Measurements from ENCODE around the gene ZDHHC14.

DNA sequence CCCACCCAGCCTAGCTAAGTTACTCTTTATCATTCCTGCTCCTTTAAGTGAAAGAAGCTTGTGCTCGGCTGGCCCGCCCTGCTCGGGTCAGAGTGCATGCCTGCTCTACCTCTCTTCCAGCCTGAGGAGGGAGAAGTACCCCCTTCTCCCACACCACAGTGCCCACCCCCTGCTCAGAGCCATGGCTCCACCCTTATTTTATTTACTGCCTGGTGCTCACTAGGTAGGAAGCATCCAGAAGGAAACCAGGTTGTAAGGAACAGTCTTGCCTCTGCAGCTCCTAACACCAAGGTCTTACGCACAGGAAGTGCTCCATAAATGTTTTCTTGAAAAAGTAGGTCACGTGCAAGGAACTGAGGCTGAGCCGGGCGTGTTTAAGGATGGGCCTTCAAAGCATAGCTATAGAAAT is 336.4 kb downstream of the ZDHHC14 start:
- no peak for TF ChIP-seq EZH2 (IDR thresholded peaks at IDR 0.05; ENCODE audit: borderline replicate concordance, low read length)
- TF ChIP-seq, protein P1, sequence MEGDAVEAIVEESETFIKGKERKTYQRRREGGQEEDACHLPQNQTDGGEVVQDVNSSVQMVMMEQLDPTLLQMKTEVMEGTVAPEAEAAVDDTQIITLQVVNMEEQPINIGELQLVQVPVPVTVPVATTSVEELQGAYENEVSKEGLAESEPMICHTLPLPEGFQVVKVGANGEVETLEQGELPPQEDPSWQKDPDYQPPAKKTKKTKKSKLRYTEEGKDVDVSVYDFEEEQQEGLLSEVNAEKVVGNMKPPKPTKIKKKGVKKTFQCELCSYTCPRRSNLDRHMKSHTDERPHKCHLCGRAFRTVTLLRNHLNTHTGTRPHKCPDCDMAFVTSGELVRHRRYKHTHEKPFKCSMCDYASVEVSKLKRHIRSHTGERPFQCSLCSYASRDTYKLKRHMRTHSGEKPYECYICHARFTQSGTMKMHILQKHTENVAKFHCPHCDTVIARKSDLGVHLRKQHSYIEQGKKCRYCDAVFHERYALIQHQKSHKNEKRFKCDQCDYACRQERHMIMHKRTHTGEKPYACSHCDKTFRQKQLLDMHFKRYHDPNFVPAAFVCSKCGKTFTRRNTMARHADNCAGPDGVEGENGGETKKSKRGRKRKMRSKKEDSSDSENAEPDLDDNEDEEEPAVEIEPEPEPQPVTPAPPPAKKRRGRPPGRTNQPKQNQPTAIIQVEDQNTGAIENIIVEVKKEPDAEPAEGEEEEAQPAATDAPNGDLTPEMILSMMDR (conservative IDR thresholded peaks at IDR 0.05 in 1 of 2, IDR thresholded peaks at IDR 0.05 in 1 of 2; ENCODE audit: extremely low read depth in 1 of 2, insufficient read depth in 1 of 2, low read depth in 1 of 2, low read length in 2 of 2): no peak
